Activated CD8-positive, alpha-beta T cell treated with anti-CD3 and anti-CD28 coated beads, Interleukin-2, amount 10 ng/mL, durations not matched to agents 7 days and 5 days (primary cell): Measurements from ENCODE around the gene CD2AP. TPM values are rescaled to one million over a fixed set of nuclear protein-coding genes. Genes with fewer than 3 reads are reported as not detected.
"Not testable (repeated sequence)": the region's sequence is repeated elsewhere in the genome, so short reads cannot be mapped to it uniquely, and the experiment has no call there.

Experiments
- ATAC-seq: fragments of 150-1000 bp; cut with Tn5 transposase; one replicate; pipeline ENCODE4 v1.10.0; 2021; ENCODE audit warnings: moderate library complexity
- CTCF ChIA-PET: fragments of 350-600 bp; sonication (Branson Sonifier 250); formaldehyde crosslinking; loops from one replicate; lab custom pipeline; 2021; ENCODE audit warnings: antibody characterized with exemption; lab: Charles Lee
- POLR2A ChIA-PET: fragments of 350-600 bp; sonication (Branson Sonifier 250); formaldehyde crosslinking; loops from one replicate; lab custom pipeline; 2021; ENCODE audit warnings: antibody characterized with exemption; lab: Charles Lee
- DNase-seq: peaks from one replicate; pipeline ENCODE4 v3.0.0-alpha.2; 2020
- H3K27ac Mint-ChIP-seq: one replicate; pipeline ENCODE4 v1.8.0; 2021; ENCODE audit warnings: mild to moderate bottlenecking, mixed read lengths
- H3K27me3 Mint-ChIP-seq: one replicate; pipeline ENCODE4 v1.8.0; 2021; ENCODE audit warnings: low read depth, mixed read lengths
- H3K36me3 Mint-ChIP-seq: one replicate; pipeline ENCODE4 v1.8.0; 2021; ENCODE audit warnings: low read depth, mixed read lengths
- H3K4me1 Mint-ChIP-seq: one replicate; pipeline ENCODE4 v1.8.0; 2021; ENCODE audit warnings: low read depth, mixed read lengths
- H3K4me3 Mint-ChIP-seq: one replicate; pipeline ENCODE4 v1.8.0; 2021; ENCODE audit warnings: mild to moderate bottlenecking, mixed read lengths
- H3K9me3 Mint-ChIP-seq: one replicate; pipeline ENCODE4 v1.8.0; 2022; ENCODE audit warnings: mixed read lengths; ENCODE audit not compliant: insufficient read depth
- total RNA-seq, 2 experiments: library from RNA; stranded (reverse); gene quantifications; one replicate each; pipeline ENCODE4 v1.2.3, GENCODE V29; 2021

The CD2AP gene
- total RNA-seq, 2 experiments from 2014 or later: 38.8 to 39.2 TPM

DNA sequence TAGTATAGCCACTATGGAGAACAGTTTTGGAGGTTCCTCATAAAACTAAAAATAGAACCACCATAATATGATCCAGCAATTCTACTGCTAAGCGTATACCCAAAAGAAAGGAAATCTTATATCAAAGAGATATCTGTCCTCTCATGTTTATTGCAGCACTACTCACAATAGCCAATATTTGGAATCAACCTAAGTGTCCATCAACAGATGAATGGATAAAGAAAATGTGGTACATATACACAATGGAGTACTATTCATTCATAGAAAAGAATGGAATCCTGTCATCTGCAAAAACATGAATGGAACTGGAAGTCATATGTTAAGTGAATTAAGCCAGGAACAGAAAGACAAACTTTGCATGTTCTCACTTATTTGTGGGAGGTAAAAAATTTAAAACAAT, 5.7 kb upstream of the CD2AP start:
- Mint-ChIP-seq H3K27ac (no peak overlapping the region), H3K36me3 (no peaks in the 10 kb centered on the region), H3K4me1 (peaks cover 11% of the 10 kb centered on the region), H3K9me3 (no peaks in the 10 kb centered on the region), H3K4me3 (no peak overlapping the region), H3K27me3 (peaks cover 23% of the 10 kb centered on the region)
- DNase-seq (no peak), ATAC-seq (no peak)
- CTCF ChIA-PET: no interaction called here
- POLR2A ChIA-PET: no interaction called here

DNA sequence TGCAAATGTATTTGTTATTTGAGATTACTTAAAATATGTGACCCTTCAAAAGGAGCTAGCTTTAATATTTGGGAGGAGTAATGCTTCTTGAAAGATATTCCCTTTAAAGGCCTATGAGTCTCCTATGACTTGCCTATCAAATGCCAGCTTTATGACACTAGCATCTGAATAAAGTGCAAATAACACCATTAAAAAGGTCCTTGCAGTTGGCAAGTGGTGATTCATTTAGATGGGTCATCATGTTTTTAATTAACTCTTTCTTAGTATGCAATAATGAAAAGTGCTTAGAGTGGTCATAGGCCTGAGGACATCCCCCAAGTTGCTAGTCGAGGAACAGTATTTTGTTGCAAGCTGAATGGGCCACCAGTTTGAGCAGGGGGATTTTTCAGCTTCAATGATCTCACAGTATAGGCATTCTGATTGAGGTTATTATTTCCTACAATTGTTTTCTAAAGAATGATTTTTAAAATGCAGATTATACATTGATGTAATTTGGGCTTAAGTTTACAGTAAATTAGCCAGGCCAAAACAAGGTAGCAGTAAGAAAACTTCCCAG, 3.7 kb upstream of the CD2AP start:
- ChIA-PET CTCF (interaction anchor here (1.0 kb wide), 1 partner anchor 60 kb away, joined by 4 read pairs; no protein-coding TSS in a partner anchor), POLR2A (no interaction called here)
- Mint-ChIP-seq H3K27me3 (peaks cover 17% of the 10 kb centered on the region), H3K27ac (no peak overlapping the region), H3K4me3 (no peak overlapping the region), H3K4me1 (peaks cover 14% of the 10 kb centered on the region), H3K36me3 (peaks cover 6% of the 10 kb centered on the region), H3K9me3 (no peaks in the 10 kb centered on the region)
- DNase-seq (no peak), ATAC-seq (no peak)

DNA sequence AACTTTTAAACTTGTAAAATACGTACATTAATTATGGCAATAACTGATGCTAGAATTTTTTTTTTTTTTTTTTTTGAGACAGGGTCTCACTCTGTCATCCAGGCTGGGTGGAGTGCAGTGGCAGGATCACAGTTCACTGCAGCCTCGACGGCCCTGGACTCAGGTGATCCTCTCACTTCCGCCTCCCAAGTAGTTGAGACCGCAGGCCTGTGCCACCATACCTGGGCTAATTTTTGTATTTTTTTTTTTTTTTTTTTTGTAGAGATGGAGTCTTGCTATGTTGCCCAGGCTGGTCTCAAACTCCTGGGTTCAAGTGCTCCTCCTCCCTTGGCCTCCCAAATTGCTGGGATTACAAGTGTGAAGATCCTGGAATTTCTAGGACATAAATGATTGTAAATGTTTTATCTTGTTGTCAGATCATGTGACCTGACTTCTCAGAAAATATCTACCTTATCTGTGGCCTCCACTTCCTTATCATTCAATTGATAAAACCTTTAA, 2.2 kb upstream of the CD2AP start:
- Mint-ChIP-seq H3K4me1 (peaks cover 20% of the 10 kb centered on the region), H3K9me3 (no peaks in the 10 kb centered on the region), H3K27me3 (peaks cover 10% of the 10 kb centered on the region), H3K27ac (no peak overlapping the region), H3K4me3 (no peak overlapping the region), H3K36me3 (peaks cover 10% of the 10 kb centered on the region)
- ATAC-seq: no peak
- ChIA-PET CTCF (interaction anchor here (4.9 kb wide), 1 partner anchor 61 kb away, joined by 50 read pairs; no protein-coding TSS in a partner anchor), POLR2A (interaction anchor here (3.6 kb wide), 1 partner anchor 61 kb away, joined by 74 read pairs; no protein-coding TSS in a partner anchor)
- no peak for DNase-seq

DNA sequence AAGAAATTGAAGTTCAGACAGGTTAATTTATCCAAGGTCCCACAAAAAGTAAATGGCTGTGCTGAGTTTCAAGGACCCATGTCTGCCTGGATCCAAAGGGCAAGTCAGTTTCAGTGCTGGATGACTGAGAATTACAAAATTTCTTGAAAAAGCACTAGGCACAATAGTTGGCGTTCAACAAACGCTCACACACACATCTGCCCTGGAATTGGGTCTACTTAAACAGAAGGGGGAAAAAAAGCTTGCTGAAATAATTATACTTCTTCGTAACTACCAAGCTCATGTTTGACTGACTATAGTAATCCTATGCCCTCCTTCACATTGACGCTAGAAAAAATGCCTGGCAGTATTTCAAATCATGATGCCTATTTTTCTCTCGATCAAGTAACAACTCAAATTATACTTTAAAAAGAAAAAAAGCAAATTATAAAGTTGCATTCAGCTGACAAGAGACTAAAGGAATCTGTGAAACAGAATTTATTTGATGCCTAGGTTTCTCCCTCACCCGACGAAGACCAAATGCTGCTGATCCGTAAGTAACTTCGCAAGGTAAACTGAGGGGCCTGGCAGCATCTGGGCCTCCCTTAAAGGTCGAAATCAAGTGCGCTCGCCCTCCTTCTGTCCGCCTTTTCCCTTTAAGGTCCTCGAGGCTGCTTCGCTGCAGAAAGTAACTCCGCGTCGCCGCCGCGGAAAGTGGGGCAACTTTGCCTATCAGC, 650 bp upstream of the CD2AP start:
- Mint-ChIP-seq H3K27me3 (peaks cover 2% of the 10 kb centered on the region), H3K4me1 (peaks cover 35% of the 10 kb centered on the region), H3K4me3 (peak overlapping the region; percentile 95), H3K9me3 (no peaks in the 10 kb centered on the region), H3K27ac (peak overlapping the region; percentile 95), H3K36me3 (peaks cover 12% of the 10 kb centered on the region)
- ChIA-PET CTCF (interaction anchor here (0.9 to 4.9 kb wide), 5 partner anchors 15 to 311 kb away, joined by 3 to 50 read pairs (median 4); no protein-coding TSS in a partner anchor), POLR2A (interaction anchor here (0.6 to 3.6 kb wide), 20 partner anchors 9 to 1985 kb away, joined by 3 to 74 read pairs (median 4); no protein-coding TSS in a partner anchor)
- no peak for DNase-seq
- no peak for ATAC-seq

DNA sequence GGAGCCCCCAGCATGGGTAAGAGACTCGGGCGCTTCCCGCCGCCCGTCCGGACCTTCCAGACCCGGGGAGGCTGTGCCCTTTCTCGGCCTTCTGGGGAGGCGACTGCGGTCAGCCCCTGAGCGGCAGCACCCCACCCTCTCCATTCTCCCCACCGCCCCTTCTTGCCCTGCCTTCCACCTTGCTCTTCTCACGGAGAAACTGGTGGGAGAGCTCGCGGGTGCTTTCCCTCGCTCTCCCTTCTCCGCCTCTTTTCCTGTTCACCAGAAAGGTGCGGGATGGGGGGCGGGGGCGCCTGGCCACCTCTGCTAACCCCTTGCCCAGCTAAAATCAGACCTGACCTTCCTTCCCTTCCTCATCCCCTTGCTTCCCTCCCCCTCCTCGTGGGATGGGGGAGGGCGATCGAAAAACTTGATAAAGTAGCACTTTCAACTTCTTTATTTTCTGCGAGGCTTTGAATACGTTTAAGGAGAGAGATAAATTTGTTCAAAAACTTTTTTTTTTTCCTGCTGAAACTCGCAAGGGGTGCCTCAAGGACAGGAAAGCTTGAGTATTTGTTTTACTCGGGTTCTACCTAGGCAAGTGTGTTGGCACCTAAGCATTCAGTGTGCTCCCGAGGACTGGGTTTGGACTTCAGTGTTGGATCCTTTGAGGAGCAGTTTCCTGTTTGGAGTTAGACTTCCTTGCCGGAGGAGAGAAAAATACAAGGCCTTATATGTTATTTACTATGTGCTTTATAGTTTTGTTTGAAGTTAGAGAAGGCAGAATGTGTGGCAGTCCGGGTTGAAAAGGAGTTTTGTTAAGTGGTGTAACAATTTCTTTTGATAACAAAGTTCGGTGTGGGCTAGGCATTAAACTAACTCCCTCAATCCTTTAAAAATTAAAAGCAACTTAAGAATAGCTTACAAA, 897 bp downstream of the CD2AP start:
- ChIA-PET CTCF (interaction anchor here (1.2 to 4.9 kb wide), 6 partner anchors 14 to 302 kb away, joined by 3 to 50 read pairs (median 4); no protein-coding TSS in a partner anchor), POLR2A (interaction anchor here (1.2 to 3.6 kb wide), 11 partner anchors 8 to 155 kb away, joined by 3 to 74 read pairs (median 6); no protein-coding TSS in a partner anchor)
- DNase-seq (no peak), ATAC-seq (no peak)
- Mint-ChIP-seq H3K4me3 (peak overlapping the region; percentile 95), H3K9me3 (no peaks in the 10 kb centered on the region), H3K27ac (peak overlapping the region; percentile 95), H3K4me1 (peaks cover 43% of the 10 kb centered on the region), H3K27me3 (no peaks in the 10 kb centered on the region), H3K36me3 (peaks cover 12% of the 10 kb centered on the region)

DNA sequence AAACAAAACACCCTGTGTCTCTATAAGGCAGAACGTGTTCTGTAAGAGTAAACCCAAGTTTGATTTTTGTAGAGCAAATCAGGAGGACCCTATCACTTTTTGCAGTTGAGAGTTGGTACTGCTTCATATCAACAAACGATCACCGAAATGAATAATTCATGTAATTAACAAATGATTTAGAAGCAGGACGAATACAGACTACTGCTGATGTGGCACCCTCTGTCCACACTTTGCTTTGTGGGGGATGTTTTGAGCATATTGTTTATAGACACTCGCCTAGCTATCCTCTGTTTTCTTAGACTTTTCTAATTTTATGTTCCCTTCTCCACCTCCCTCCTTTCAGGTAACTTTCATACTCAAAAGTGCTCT, 1.5 kb downstream of the CD2AP start:
- H3K4me1 Mint-ChIP-seq: peaks cover 50% of the 10 kb centered on the region
- H3K9me3 Mint-ChIP-seq: no peaks in the 10 kb centered on the region
- no peak for DNase-seq
- ATAC-seq: no peak
- H3K36me3 Mint-ChIP-seq: peaks cover 12% of the 10 kb centered on the region
- peak overlapping the region; percentile 95 for H3K27ac Mint-ChIP-seq
- POLR2A ChIA-PET: interaction anchor here (1.0 to 3.6 kb wide), 5 partner anchors 13 to 154 kb away, joined by 3 to 74 read pairs (median 5); no protein-coding TSS in a partner anchor
- H3K4me3 Mint-ChIP-seq: peak overlapping the region; percentile 95
- no peaks in the 10 kb centered on the region for H3K27me3 Mint-ChIP-seq
- CTCF ChIA-PET: interaction anchor here (1.2 to 4.9 kb wide), 3 partner anchors 65 to 255 kb away, joined by 3 to 50 read pairs (median 3); no protein-coding TSS in a partner anchor

DNA sequence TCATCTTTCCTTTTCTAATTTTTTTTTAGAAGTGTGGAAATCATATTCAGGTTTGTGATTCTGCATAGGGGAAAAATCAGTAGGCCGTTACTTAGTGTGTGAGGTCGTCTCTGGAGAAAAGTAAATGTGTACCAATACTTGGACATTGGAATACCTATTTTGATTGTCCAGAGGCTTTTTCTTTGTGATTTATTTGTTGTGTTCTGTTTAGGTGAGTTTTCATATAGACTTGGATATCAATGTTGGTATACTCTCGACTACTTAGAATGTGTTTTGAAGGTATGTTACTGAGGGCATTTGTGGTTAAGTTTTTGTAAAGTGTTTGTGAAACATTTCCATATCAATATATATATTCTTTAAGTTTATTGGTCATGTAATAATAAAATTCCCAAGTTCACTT, 2.3 kb downstream of the CD2AP start:
- Mint-ChIP-seq H3K27ac (no peak overlapping the region), H3K36me3 (peaks cover 14% of the 10 kb centered on the region), H3K4me1 (peaks cover 56% of the 10 kb centered on the region), H3K9me3 (no peaks in the 10 kb centered on the region), H3K4me3 (peak overlapping the region; percentile 95), H3K27me3 (no peaks in the 10 kb centered on the region)
- ATAC-seq (no peak), DNase-seq (no peak)
- CTCF ChIA-PET: interaction anchor here (0.8 to 4.9 kb wide), 4 partner anchors 66 to 254 kb away, joined by 3 to 50 read pairs (median 3); no protein-coding TSS in a partner anchor
- POLR2A ChIA-PET: interaction anchor here (1.0 kb wide), 1 partner anchor 64 kb away, joined by 3 read pairs; no protein-coding TSS in a partner anchor

DNA sequence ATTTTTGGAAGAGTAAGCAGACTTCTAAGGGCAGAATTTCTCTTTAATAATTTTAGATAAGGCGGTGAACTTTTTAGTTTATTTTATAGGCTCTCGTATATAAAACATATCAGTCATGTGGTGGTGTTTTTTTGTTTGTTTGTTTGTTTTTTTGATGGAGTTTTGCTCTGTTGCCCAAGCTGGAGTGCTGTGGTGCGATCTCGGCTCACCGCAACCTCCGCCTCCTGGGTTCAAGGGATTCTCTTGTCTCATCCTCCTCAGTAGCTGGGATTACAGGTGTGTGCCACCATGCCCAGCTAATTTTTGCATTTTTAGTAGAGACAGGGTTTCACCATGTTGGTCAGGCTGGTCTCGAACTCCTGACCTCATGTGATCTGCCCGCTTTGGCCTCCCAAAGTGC, 3.6 kb downstream of the CD2AP start:
- peaks cover 52% of the 10 kb centered on the region for H3K4me1 Mint-ChIP-seq
- H3K27ac Mint-ChIP-seq, POLR2A ChIA-PET, H3K4me3 Mint-ChIP-seq, CTCF ChIA-PET, ATAC-seq, H3K27me3 Mint-ChIP-seq, DNase-seq, H3K9me3 Mint-ChIP-seq: not testable (repeated sequence)
- peaks cover 14% of the 10 kb centered on the region for H3K36me3 Mint-ChIP-seq

DNA sequence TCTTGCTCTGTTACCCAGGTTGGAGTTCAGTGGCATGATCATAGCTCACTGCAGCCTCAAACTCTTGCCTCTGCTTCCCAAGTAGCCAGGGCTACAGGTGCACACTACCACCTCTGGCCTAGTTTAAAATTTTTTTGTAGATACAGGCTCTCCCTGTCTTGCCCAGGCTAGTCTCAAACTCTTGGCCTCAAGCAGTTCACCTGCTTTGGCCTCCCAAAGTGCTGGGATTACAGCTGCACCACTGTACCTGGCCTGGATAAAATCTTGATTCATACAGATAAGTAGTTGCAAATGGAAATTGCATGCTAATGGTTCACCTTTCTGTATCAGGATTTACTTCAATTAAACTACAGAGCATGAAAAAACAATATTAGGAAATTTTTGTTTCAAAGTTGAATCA, 4.2 kb downstream of the CD2AP start:
- Mint-ChIP-seq H3K4me1 (peaks cover 47% of the 10 kb centered on the region), H3K27me3 (no peaks in the 10 kb centered on the region), H3K9me3 (no peaks in the 10 kb centered on the region), H3K4me3 (no peak overlapping the region), H3K27ac (no peak overlapping the region), H3K36me3 (peaks cover 18% of the 10 kb centered on the region)
- CTCF ChIA-PET: no interaction called here
- POLR2A ChIA-PET: no interaction called here
- ATAC-seq (no peak), DNase-seq (no peak)

DNA sequence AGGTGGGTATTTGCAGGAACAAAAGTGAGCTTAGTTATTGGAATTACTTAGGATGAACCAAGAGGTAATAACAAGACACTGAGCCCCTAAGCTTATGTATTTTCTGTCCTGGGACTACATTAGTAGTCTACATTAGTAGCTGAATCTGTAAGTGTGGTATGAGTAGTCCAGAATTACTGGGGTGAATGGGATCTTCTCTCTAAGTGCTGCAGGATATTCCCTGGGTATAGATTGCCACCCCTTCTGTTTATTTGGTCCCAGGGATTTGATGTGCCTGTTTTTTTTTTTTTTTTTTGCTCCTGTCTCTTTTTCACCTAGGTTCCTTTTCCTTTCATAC, 5.9 kb downstream of the CD2AP start:
- Mint-ChIP-seq H3K9me3 (no peaks in the 10 kb centered on the region), H3K27me3 (no peaks in the 10 kb centered on the region), H3K27ac (no peak overlapping the region), H3K4me3 (no peak overlapping the region), H3K36me3 (peaks cover 17% of the 10 kb centered on the region), H3K4me1 (peaks cover 45% of the 10 kb centered on the region)
- no peak for ATAC-seq
- CTCF ChIA-PET: no interaction called here
- DNase-seq: no peak
- POLR2A ChIA-PET: no interaction called here

DNA sequence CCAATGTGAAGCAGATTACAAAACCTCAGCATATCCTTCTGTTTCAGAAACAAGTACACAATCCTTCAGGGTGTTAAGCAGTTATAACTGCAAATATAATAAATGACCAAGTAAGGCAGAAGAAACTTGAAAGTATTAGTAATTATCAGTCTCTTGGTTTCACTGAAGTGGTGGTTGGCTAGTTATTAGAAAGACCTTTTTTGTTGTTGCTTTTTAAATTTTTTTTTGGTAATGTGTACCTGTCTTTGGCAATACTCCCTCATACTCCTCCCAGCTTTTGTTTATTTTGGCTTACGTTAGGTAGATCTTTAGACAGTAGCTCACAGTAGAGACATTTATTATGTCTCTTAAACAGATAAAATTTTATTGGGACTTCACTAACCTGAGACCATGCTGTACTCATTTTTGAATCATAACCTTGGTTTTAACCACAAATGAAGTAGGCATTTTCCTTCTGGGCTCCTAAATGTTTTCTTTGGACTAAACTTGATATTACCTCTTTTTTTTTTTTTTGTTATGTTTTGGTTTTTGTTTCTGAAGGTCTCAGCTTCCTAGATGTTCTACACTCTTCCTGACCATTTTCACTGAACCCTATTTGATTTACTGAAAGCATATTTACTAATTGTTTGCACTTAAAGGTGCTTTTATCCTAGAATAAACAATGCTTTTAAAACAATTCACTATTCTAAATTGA, 6.4 kb downstream of the CD2AP start:
- DNase-seq: no peak
- H3K4me1 Mint-ChIP-seq: peaks cover 45% of the 10 kb centered on the region
- no peaks in the 10 kb centered on the region for H3K9me3 Mint-ChIP-seq
- POLR2A ChIA-PET: no interaction called here
- no peak overlapping the region for H3K27ac Mint-ChIP-seq
- no peak overlapping the region for H3K4me3 Mint-ChIP-seq
- ATAC-seq: no peak
- CTCF ChIA-PET: no interaction called here
- H3K27me3 Mint-ChIP-seq: no peaks in the 10 kb centered on the region
- peaks cover 13% of the 10 kb centered on the region for H3K36me3 Mint-ChIP-seq
